ENCODE results near the gene DFFA. TPM values are rescaled to one million over a fixed set of nuclear protein-coding genes. Genes with fewer than 3 reads are reported as not detected.
A peak's percentile ranks its signal among the peaks of the same experiment; 100 is the strongest.

DFFA gene
- polyA plus RNA-seq, 4 donors, result 8.9 to 30.3 (median 17.2) TPM

GRCh38 chr1:10497109-10497508 lies 24.8 kb upstream of the DFFA start:
- DNase-seq (no peak), FAIRE-seq (no peak)
- no peaks in the 10 kb centered on the region for H3K27me3 ChIP-seq (ENCODE audit: control insufficient read depth in 3 of 3, insufficient read depth in 3 of 3, low read length in 3 of 3)
- H3K27ac ChIP-seq (ENCODE audit: low read depth in 1 of 3, low read length in 2 of 3), result no peak overlapping the region
- WGBS, 3 donors, result 91 to 93% (median 92%) methylated on average over 7 of the region's 7 CpGs
- no peak overlapping the region for H3K4me3 ChIP-seq (ENCODE audit: low read depth in 1 of 3, low read length in 3 of 3)
- H3K4me1 ChIP-seq (ENCODE audit: control insufficient read depth in 3 of 3, insufficient read depth in 2 of 3, low read depth in 1 of 3, low read length in 2 of 3), result peaks cover 2 to 19% (median 4%) of the 10 kb centered on the region in 3 donors
- H3K9me3 ChIP-seq (ENCODE audit: control insufficient read depth in 2 of 2, insufficient read depth in 1 of 2, low read depth in 1 of 2, low read length in 1 of 2), result no peaks in the 10 kb centered on the region
- H3K36me3 ChIP-seq (ENCODE audit: control insufficient read depth in 3 of 3, insufficient read depth in 2 of 3, low read depth in 1 of 3, low read length in 3 of 3), result peaks cover 0 to 37% (median 0%) of the 10 kb centered on the region in 3 donors

DNA sequence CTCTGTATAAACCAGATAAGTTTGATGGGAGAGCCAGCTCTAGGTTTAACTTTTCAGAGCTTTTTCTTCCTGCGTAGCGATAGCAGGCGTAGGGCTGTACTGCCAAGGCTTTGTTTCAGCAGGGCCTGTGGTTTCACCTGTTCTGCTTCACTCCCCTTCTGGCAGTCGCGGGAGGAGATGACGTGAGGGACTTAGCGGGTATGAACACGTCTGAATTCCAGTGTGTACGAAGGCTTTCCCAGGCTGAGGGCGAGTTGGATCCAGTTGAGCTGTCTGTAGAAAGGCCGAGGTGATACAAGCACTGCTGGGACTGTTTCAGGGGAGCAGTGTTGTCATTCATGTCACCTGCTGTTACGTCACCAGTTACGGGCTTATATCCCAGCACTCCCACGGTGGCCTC lies 23.6 kb upstream of the DFFA start:
- Histone ChIP-seq H3K9me3 (ENCODE audit: control insufficient read depth in 2 of 2, insufficient read depth in 1 of 2, low read depth in 1 of 2, low read length in 1 of 2) (no peaks in the 10 kb centered on the region), H3K4me1 (ENCODE audit: control insufficient read depth in 3 of 3, insufficient read depth in 2 of 3, low read depth in 1 of 3, low read length in 2 of 3) (peaks cover 0 to 18% (median 4%) of the 10 kb centered on the region in 3 donors), H3K4me3 (ENCODE audit: low read depth in 1 of 3, low read length in 3 of 3) (no peak overlapping the region), H3K27me3 (ENCODE audit: control insufficient read depth in 3 of 3, insufficient read depth in 3 of 3, low read length in 3 of 3) (no peaks in the 10 kb centered on the region), H3K27ac (ENCODE audit: low read depth in 1 of 3, low read length in 2 of 3) (peak overlapping the region in 2 of 3 donors; percentile 70 to 77), H3K36me3 (ENCODE audit: control insufficient read depth in 3 of 3, insufficient read depth in 2 of 3, low read depth in 1 of 3, low read length in 3 of 3) (peaks cover 0 to 44% (median 0%) of the 10 kb centered on the region in 3 donors)
- DNase-seq (no peak), FAIRE-seq (no peak)
- 83 to 91% (median 88%) methylated on average over 14 of the region's 14 CpGs for WGBS, 3 donors

- Histone ChIP-seq H3K36me3 (ENCODE audit: control insufficient read depth in 3 of 3, insufficient read depth in 2 of 3, low read depth in 1 of 3, low read length in 3 of 3) (peaks cover 0 to 44% (median 0%) of the 10 kb centered on the region in 3 donors), H3K27me3 (ENCODE audit: control insufficient read depth in 3 of 3, insufficient read depth in 3 of 3, low read length in 3 of 3) (no peaks in the 10 kb centered on the region), H3K27ac (ENCODE audit: low read depth in 1 of 3, low read length in 2 of 3) (peak overlapping the region; percentile 70 to 77 (median 74)), H3K4me3 (ENCODE audit: low read depth in 1 of 3, low read length in 3 of 3) (no peak overlapping the region), H3K9me3 (ENCODE audit: control insufficient read depth in 2 of 2, insufficient read depth in 1 of 2, low read depth in 1 of 2, low read length in 1 of 2) (no peaks in the 10 kb centered on the region), H3K4me1 (ENCODE audit: control insufficient read depth in 3 of 3, insufficient read depth in 2 of 3, low read depth in 1 of 3, low read length in 2 of 3) (peaks cover 0 to 23% (median 4%) of the 10 kb centered on the region in 3 donors)
- FAIRE-seq (no peak), DNase-seq (no peak)
- WGBS, 3 donors, result 54 to 69% (median 55%) methylated on average over 10 of the region's 10 CpGs
Observed at GRCh38 chr1:10495475-10495817, 23.1 kb upstream of the DFFA start.

DNA sequence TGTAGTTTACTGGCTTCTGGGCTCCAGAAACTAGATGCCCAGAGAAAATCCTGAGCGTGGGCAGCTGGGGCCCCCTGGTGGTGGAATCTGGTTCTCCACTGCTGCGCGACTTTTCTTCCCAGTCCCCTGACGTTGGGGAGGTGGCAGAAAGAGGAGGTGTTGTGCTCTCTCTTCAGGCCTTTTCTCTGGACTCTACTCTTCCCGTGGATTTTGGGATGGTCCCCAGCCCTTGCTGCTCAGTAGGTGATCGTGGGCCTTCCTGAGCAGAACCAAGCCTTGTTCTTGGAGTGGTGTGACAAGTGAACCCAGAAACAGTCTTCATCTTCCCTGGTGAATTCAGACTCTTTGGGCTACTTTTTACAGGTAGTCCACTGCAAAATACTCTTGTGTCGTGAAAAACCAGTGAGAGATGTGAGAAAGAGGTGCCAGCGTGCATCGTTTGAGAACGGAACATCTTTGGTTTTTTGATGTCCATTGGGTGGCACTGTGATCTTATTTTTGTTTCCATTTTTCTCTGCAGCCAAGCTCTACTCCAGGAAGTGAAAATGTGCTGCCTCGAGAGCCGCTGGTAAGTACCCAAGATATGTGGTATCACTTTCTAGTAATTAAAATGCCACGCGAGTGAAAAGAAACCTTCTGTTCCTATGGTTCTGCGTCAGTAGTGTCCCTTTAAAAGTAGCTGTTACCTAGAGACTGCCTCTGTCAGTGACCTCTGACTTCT lies 22.6 kb upstream of the DFFA start:
- DNase-seq (peak; percentile 84 to 85), FAIRE-seq (no peak)
- WGBS, 3 donors, result 0 to 4% (median 1%) methylated on average over 15 of the region's 15 CpGs
- Histone ChIP-seq H3K27ac (ENCODE audit: low read depth in 1 of 3, low read length in 2 of 3) (peak overlapping the region; percentile 70 to 77 (median 74)), H3K36me3 (ENCODE audit: control insufficient read depth in 3 of 3, insufficient read depth in 2 of 3, low read depth in 1 of 3, low read length in 3 of 3) (peaks cover 0 to 43% (median 0%) of the 10 kb centered on the region in 3 donors), H3K4me1 (ENCODE audit: control insufficient read depth in 3 of 3, insufficient read depth in 2 of 3, low read depth in 1 of 3, low read length in 2 of 3) (peaks cover 0 to 28% (median 4%) of the 10 kb centered on the region in 3 donors), H3K4me3 (ENCODE audit: low read depth in 1 of 3, low read length in 3 of 3) (peak overlapping the region in 2 of 3 donors; percentile 12 to 31), H3K27me3 (ENCODE audit: control insufficient read depth in 3 of 3, insufficient read depth in 3 of 3, low read length in 3 of 3) (no peaks in the 10 kb centered on the region), H3K9me3 (ENCODE audit: control insufficient read depth in 2 of 2, insufficient read depth in 1 of 2, low read depth in 1 of 2, low read length in 1 of 2) (no peaks in the 10 kb centered on the region)

- H3K9me3 ChIP-seq (ENCODE audit: control insufficient read depth in 2 of 2, insufficient read depth in 1 of 2, low read depth in 1 of 2, low read length in 1 of 2), result no peaks in the 10 kb centered on the region
- FAIRE-seq, result no peak
- WGBS, 3 donors, result 80 to 84% (median 81%) methylated on average over 5 of the region's 5 CpGs
- H3K27me3 ChIP-seq (ENCODE audit: control insufficient read depth in 3 of 3, insufficient read depth in 3 of 3, low read length in 3 of 3), result no peaks in the 10 kb centered on the region
- H3K36me3 ChIP-seq (ENCODE audit: control insufficient read depth in 3 of 3, insufficient read depth in 2 of 3, low read depth in 1 of 3, low read length in 3 of 3), result peaks cover 0 to 43% (median 0%) of the 10 kb centered on the region in 3 donors
- H3K27ac ChIP-seq (ENCODE audit: low read depth in 1 of 3, low read length in 2 of 3), result no peak overlapping the region
- H3K4me3 ChIP-seq (ENCODE audit: low read depth in 1 of 3, low read length in 3 of 3), result no peak overlapping the region
- peaks cover 0 to 34% (median 4%) of the 10 kb centered on the region in 3 donors for H3K4me1 ChIP-seq (ENCODE audit: control insufficient read depth in 3 of 3, insufficient read depth in 2 of 3, low read depth in 1 of 3, low read length in 2 of 3)
- no peak for DNase-seq
Observed at GRCh38 chr1:10494418-10494753, 22.1 kb upstream of the DFFA start.

- WGBS, 3 donors, result 80 to 83% (median 81%) methylated on average over 12 of the region's 12 CpGs
Observed at GRCh38 chr1:10490286-10490970, 18.1 kb upstream of the DFFA start.

GRCh38 chr1:10489291-10490055 lies 17.1 kb upstream of the DFFA start:
- Histone ChIP-seq H3K4me1 (ENCODE audit: control insufficient read depth in 3 of 3, insufficient read depth in 2 of 3, low read depth in 1 of 3, low read length in 2 of 3) (peaks cover 0 to 29% (median 0%) of the 10 kb centered on the region in 3 donors), H3K4me3 (ENCODE audit: low read depth in 1 of 3, low read length in 3 of 3) (no peak overlapping the region), H3K9me3 (ENCODE audit: control insufficient read depth in 2 of 2, insufficient read depth in 1 of 2, low read depth in 1 of 2, low read length in 1 of 2) (no peaks in the 10 kb centered on the region), H3K36me3 (ENCODE audit: control insufficient read depth in 3 of 3, insufficient read depth in 2 of 3, low read depth in 1 of 3, low read length in 3 of 3) (peaks cover 0 to 34% (median 0%) of the 10 kb centered on the region in 3 donors), H3K27ac (ENCODE audit: low read depth in 1 of 3, low read length in 2 of 3) (peak overlapping the region in 1 of 3 donors; percentile 44), H3K27me3 (ENCODE audit: control insufficient read depth in 3 of 3, insufficient read depth in 3 of 3, low read length in 3 of 3) (no peaks in the 10 kb centered on the region)
- FAIRE-seq (no peak), DNase-seq (peak; percentile 42 to 59)
- WGBS, 3 donors, result 16 to 28% (median 22%) methylated on average over 4 of the region's 4 CpGs

More at GRCh38 chr1:10490286-10490970, 18.1 kb upstream of the DFFA start:
- Histone ChIP-seq H3K9me3 (ENCODE audit: control insufficient read depth in 2 of 2, insufficient read depth in 1 of 2, low read depth in 1 of 2, low read length in 1 of 2) (no peaks in the 10 kb centered on the region), H3K4me1 (ENCODE audit: control insufficient read depth in 3 of 3, insufficient read depth in 2 of 3, low read depth in 1 of 3, low read length in 2 of 3) (peaks cover 0 to 37% (median under 1%) of the 10 kb centered on the region in 3 donors), H3K27ac (ENCODE audit: low read depth in 1 of 3, low read length in 2 of 3) (peak overlapping the region in 1 of 3 donors; percentile 2), H3K4me3 (ENCODE audit: low read depth in 1 of 3, low read length in 3 of 3) (no peak overlapping the region), H3K36me3 (ENCODE audit: control insufficient read depth in 3 of 3, insufficient read depth in 2 of 3, low read depth in 1 of 3, low read length in 3 of 3) (peaks cover 0 to 31% (median 0%) of the 10 kb centered on the region in 3 donors), H3K27me3 (ENCODE audit: control insufficient read depth in 3 of 3, insufficient read depth in 3 of 3, low read length in 3 of 3) (no peaks in the 10 kb centered on the region)
- DNase-seq (no peak), FAIRE-seq (no peak)

- WGBS, 3 donors, result 92 to 96% (median 94%) methylated on average over 6 of the region's 6 CpGs
- DNase-seq (no peak), FAIRE-seq (no peak)
- peaks cover 0 to 9% (median 0%) of the 10 kb centered on the region in 3 donors for H3K4me1 ChIP-seq (ENCODE audit: control insufficient read depth in 3 of 3, insufficient read depth in 2 of 3, low read depth in 1 of 3, low read length in 2 of 3)
- H3K9me3 ChIP-seq (ENCODE audit: control insufficient read depth in 2 of 2, insufficient read depth in 1 of 2, low read depth in 1 of 2, low read length in 1 of 2), result no peaks in the 10 kb centered on the region
- no peak overlapping the region for H3K4me3 ChIP-seq (ENCODE audit: low read depth in 1 of 3, low read length in 3 of 3)
- H3K27ac ChIP-seq (ENCODE audit: low read depth in 1 of 3, low read length in 2 of 3), result no peak overlapping the region
- peaks cover 0 to 38% (median 0%) of the 10 kb centered on the region in 3 donors for H3K36me3 ChIP-seq (ENCODE audit: control insufficient read depth in 3 of 3, insufficient read depth in 2 of 3, low read depth in 1 of 3, low read length in 3 of 3)
- no peaks in the 10 kb centered on the region for H3K27me3 ChIP-seq (ENCODE audit: control insufficient read depth in 3 of 3, insufficient read depth in 3 of 3, low read length in 3 of 3)
Observed at GRCh38 chr1:10484521-10484920, 12.2 kb upstream of the DFFA start.
